Measurements from ENCODE around the gene INTS15. TPM values are rescaled to one million over a fixed set of nuclear protein-coding genes. Genes with fewer than 3 reads are reported as not detected.
A peak's percentile ranks its signal among the peaks of the same experiment; 100 is the strongest.

The INTS15 gene
- polyA plus RNA-seq, 1 donor from 2014 or later = 36.2 TPM

DNA sequence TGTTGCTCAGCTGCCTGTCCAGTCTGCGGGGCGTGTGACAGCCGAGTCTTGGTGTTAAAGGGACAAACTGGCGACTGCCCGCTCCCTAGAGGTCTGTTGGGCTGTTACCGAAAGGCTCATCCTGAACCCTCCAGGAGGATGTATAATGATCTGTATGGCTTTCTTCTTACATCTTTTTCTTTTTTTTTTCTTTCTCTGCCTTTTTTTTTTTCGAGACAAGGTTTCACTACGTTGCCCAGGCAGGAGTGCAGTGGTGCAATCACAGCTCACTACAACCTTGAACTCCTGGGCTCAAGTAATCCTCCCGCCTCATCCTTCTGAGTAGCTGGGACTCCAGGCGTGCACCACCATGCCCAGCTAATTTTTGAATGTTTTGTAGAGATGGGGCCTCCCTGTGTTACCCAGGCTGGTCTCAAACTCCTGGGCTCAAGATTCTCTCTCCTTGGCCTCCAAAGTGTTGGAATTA lies 857 bp downstream of the INTS15 start:
- Histone ChIP-seq H3F3A (ENCODE audit: insufficient read depth, low read length, poor library complexity, severe bottlenecking) (no peaks in the 10 kb centered on the region), H2AFZ (ENCODE audit: low read depth, low read length) (peak overlapping the region; percentile 90), H3K4me3 (ENCODE audit: low read length) (peak overlapping the region; percentile 100), H3K9ac (ENCODE audit: low read length) (peak overlapping the region; percentile 93), H3K27ac (ENCODE audit: low read length) (peak overlapping the region; percentile 83), H3K79me2 (replicated peaks; ENCODE audit: insufficient read depth, low read length) (peaks cover 3% of the 10 kb centered on the region), H4K20me1 (ENCODE audit: insufficient read depth) (no peaks in the 10 kb centered on the region), H3K9me2 (ENCODE audit: insufficient read depth, low read length) (no peaks in the 10 kb centered on the region), H3K4me2 (ENCODE audit: low read length) (peak overlapping the region; percentile 92), H3K36me3 (ENCODE audit: insufficient read depth, low read length) (no peaks in the 10 kb centered on the region), H3K27me3 (ENCODE audit: insufficient read depth, low read depth, low read length) (no peaks in the 10 kb centered on the region), H3K9me3 (ENCODE audit: low read length) (no peaks in the 10 kb centered on the region)
- no peak for TF ChIP-seq TAF1 (IDR thresholded peaks at IDR 0.05; ENCODE audit: low read depth)
- TF ChIP-seq, protein P1, sequence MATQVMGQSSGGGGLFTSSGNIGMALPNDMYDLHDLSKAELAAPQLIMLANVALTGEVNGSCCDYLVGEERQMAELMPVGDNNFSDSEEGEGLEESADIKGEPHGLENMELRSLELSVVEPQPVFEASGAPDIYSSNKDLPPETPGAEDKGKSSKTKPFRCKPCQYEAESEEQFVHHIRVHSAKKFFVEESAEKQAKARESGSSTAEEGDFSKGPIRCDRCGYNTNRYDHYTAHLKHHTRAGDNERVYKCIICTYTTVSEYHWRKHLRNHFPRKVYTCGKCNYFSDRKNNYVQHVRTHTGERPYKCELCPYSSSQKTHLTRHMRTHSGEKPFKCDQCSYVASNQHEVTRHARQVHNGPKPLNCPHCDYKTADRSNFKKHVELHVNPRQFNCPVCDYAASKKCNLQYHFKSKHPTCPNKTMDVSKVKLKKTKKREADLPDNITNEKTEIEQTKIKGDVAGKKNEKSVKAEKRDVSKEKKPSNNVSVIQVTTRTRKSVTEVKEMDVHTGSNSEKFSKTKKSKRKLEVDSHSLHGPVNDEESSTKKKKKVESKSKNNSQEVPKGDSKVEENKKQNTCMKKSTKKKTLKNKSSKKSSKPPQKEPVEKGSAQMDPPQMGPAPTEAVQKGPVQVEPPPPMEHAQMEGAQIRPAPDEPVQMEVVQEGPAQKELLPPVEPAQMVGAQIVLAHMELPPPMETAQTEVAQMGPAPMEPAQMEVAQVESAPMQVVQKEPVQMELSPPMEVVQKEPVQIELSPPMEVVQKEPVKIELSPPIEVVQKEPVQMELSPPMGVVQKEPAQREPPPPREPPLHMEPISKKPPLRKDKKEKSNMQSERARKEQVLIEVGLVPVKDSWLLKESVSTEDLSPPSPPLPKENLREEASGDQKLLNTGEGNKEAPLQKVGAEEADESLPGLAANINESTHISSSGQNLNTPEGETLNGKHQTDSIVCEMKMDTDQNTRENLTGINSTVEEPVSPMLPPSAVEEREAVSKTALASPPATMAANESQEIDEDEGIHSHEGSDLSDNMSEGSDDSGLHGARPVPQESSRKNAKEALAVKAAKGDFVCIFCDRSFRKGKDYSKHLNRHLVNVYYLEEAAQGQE (IDR thresholded peaks at IDR 0.05; ENCODE audit: borderline replicate concordance) = no peak
- TF ChIP-seq RAD21 (conservative IDR thresholded peaks at IDR 0.05) = no peak
- no peak for TF ChIP-seq POLR2AphosphoS5 (IDR thresholded peaks at IDR 0.05)
- no peak for TF ChIP-seq EP300 (conservative IDR thresholded peaks at IDR 0.05; ENCODE audit: poor library complexity, severe bottlenecking)
- TF ChIP-seq SMC3 (conservative IDR thresholded peaks at IDR 0.05; ENCODE audit: poor library complexity) = no peak
- TF ChIP-seq, protein P2, sequence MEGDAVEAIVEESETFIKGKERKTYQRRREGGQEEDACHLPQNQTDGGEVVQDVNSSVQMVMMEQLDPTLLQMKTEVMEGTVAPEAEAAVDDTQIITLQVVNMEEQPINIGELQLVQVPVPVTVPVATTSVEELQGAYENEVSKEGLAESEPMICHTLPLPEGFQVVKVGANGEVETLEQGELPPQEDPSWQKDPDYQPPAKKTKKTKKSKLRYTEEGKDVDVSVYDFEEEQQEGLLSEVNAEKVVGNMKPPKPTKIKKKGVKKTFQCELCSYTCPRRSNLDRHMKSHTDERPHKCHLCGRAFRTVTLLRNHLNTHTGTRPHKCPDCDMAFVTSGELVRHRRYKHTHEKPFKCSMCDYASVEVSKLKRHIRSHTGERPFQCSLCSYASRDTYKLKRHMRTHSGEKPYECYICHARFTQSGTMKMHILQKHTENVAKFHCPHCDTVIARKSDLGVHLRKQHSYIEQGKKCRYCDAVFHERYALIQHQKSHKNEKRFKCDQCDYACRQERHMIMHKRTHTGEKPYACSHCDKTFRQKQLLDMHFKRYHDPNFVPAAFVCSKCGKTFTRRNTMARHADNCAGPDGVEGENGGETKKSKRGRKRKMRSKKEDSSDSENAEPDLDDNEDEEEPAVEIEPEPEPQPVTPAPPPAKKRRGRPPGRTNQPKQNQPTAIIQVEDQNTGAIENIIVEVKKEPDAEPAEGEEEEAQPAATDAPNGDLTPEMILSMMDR (IDR thresholded peaks at IDR 0.05; ENCODE audit: poor library complexity, severe bottlenecking) = no peak
- TF ChIP-seq MXI1 (conservative IDR thresholded peaks at IDR 0.05; ENCODE audit: poor library complexity, severe bottlenecking) = no peak
- no peak for TF ChIP-seq EZH2 (IDR thresholded peaks at IDR 0.05; ENCODE audit: borderline replicate concordance, insufficient read depth, low read length, poor library complexity, severe bottlenecking)

GRCh38 chr7:6600093-6600492 lies 10.3 kb downstream of the INTS15 start:
- no peaks in the 10 kb centered on the region for H3F3A ChIP-seq (ENCODE audit: insufficient read depth, low read length, poor library complexity, severe bottlenecking)
- H4K20me1 ChIP-seq (ENCODE audit: insufficient read depth) = no peaks in the 10 kb centered on the region
- H3K9ac ChIP-seq (ENCODE audit: low read length) = no peak overlapping the region
- H3K79me2 ChIP-seq (replicated peaks; ENCODE audit: insufficient read depth, low read length) = no peaks in the 10 kb centered on the region
- H3K27ac ChIP-seq (ENCODE audit: low read length) = no peak overlapping the region
- TF ChIP-seq, protein P2 (IDR thresholded peaks at IDR 0.05; ENCODE audit: poor library complexity, severe bottlenecking) = no peak
- TF ChIP-seq POLR2AphosphoS5 (IDR thresholded peaks at IDR 0.05) (no peak), TAF1 (IDR thresholded peaks at IDR 0.05; ENCODE audit: low read depth) (no peak), EP300 (conservative IDR thresholded peaks at IDR 0.05; ENCODE audit: poor library complexity, severe bottlenecking) (no peak), SMC3 (conservative IDR thresholded peaks at IDR 0.05; ENCODE audit: poor library complexity) (no peak), EZH2 (IDR thresholded peaks at IDR 0.05; ENCODE audit: borderline replicate concordance, insufficient read depth, low read length, poor library complexity, severe bottlenecking) (no peak), MXI1 (conservative IDR thresholded peaks at IDR 0.05; ENCODE audit: poor library complexity, severe bottlenecking) (no peak)
- TF ChIP-seq, protein P1 (IDR thresholded peaks at IDR 0.05; ENCODE audit: borderline replicate concordance) = no peak
- H2AFZ ChIP-seq (ENCODE audit: low read depth, low read length) = no peak overlapping the region
- no peaks in the 10 kb centered on the region for H3K9me2 ChIP-seq (ENCODE audit: insufficient read depth, low read length)
- no peaks in the 10 kb centered on the region for H3K9me3 ChIP-seq (ENCODE audit: low read length)
- no peak overlapping the region for H3K4me2 ChIP-seq (ENCODE audit: low read length)
- no peaks in the 10 kb centered on the region for H3K27me3 ChIP-seq (ENCODE audit: insufficient read depth, low read depth, low read length)
- no peak overlapping the region for H3K4me3 ChIP-seq (ENCODE audit: low read length)
- no peaks in the 10 kb centered on the region for H3K36me3 ChIP-seq (ENCODE audit: insufficient read depth, low read length)
